Measurements from ENCODE around the gene EHMT1. TPM values are rescaled to one million over a fixed set of nuclear protein-coding genes. Genes with fewer than 3 reads are reported as not detected.

EHMT1 gene
- polyA plus RNA-seq, 1 of the 3 experiments (the other 2 are of a cell fraction) = 39.5 TPM

GRCh38 chr9:137717776-137718327 is 99.0 kb downstream of the EHMT1 start:
- DNase-seq = no peak
- Histone ChIP-seq H4K20me1 (ENCODE audit: insufficient read depth) (0 out of 2 replicates have a peak, but pooled peaks cover 6% of the 10 kb centered on the region), H3K9ac (no peak overlapping the region), H3K36me3 (replicated peaks in 1 of 2; ENCODE audit: control insufficient read depth in 1 of 2, insufficient read depth in 2 of 2, low read length in 1 of 2) (peaks cover 17 to 25% of the 10 kb centered on the region in 2 experiments), H3K9me2 (no peaks in the 10 kb centered on the region), H3K4me2 (no peak overlapping the region), H3K4me3 (ENCODE audit: low read depth in 2 of 2, low read length in 1 of 2) (no peak overlapping the region), H3F3A (replicated peaks; ENCODE audit: insufficient read depth) (peaks cover 5% of the 10 kb centered on the region), H2AFZ (ENCODE audit: low read depth) (no peak overlapping the region), H3K4me1 (ENCODE audit: control insufficient read depth in 1 of 2, insufficient read depth in 2 of 2, low read depth in 1 of 2, low read length in 1 of 2) (no peaks in the 10 kb centered on the region), H3K27ac (ENCODE audit: low read depth in 2 of 2, low read length in 1 of 2) (no peak overlapping the region), H3K27me3 (ENCODE audit: insufficient read depth) (no peaks in the 10 kb centered on the region), H3K79me2 (ENCODE audit: insufficient read depth) (peaks cover 42% of the 10 kb centered on the region), H3K9me3 (no peaks in the 10 kb centered on the region)
- WGBS (ENCODE audit: low lambda C conversion rate) = 96% methylated on average over 27 of the region's 28 CpGs
- CTCF ChIA-PET = no interaction called here
- POLR2A ChIA-PET = no interaction called here
- TF ChIP-seq SIN3A (IDR thresholded peaks at IDR 0.05; ENCODE audit: borderline replicate concordance, low read depth, low read length) (no peak), GABPA (IDR thresholded peaks at IDR 0.05; ENCODE audit: low read depth) (no peak), NRF1 (IDR thresholded peaks at IDR 0.05; ENCODE audit: low read depth, low read length) (no peak), CHD2 (IDR thresholded peaks at IDR 0.05; ENCODE audit: low read length, partially characterized antibody) (no peak), TEAD4 (IDR thresholded peaks at IDR 0.05; ENCODE audit: borderline replicate concordance, insufficient read depth) (no peak), RAD21 (IDR thresholded peaks at IDR 0.05; ENCODE audit: low read length) (no peak), FOXM1 (IDR thresholded peaks at IDR 0.05; ENCODE audit: low read depth) (no peak), GATA2 (CRISPR knock-in tag; IDR thresholded peaks at IDR 0.05) (no peak), JUND (IDR thresholded peaks at IDR 0.05) (no peak), USF2 (IDR thresholded peaks at IDR 0.05; ENCODE audit: borderline replicate concordance, low read depth, low read length) (no peak), SMC3 (IDR thresholded peaks at IDR 0.05; ENCODE audit: low read depth, low read length) (no peak), YY1 (IDR thresholded peaks at IDR 0.05; ENCODE audit: low read depth) (no peak), MXI1 (IDR thresholded peaks at IDR 0.05; ENCODE audit: low read depth, low read length) (no peak), RFX5 (IDR thresholded peaks at IDR 0.05; ENCODE audit: low read length) (no peak), FOXJ3 (CRISPR knock-in tag; IDR thresholded peaks at IDR 0.05) (no peak), RXRA (IDR thresholded peaks at IDR 0.05; ENCODE audit: borderline replicate concordance, low read depth) (no peak), USF1 (IDR thresholded peaks at IDR 0.05; ENCODE audit: borderline replicate concordance, low read depth) (no peak)
- TF ChIP-seq, protein P1, sequence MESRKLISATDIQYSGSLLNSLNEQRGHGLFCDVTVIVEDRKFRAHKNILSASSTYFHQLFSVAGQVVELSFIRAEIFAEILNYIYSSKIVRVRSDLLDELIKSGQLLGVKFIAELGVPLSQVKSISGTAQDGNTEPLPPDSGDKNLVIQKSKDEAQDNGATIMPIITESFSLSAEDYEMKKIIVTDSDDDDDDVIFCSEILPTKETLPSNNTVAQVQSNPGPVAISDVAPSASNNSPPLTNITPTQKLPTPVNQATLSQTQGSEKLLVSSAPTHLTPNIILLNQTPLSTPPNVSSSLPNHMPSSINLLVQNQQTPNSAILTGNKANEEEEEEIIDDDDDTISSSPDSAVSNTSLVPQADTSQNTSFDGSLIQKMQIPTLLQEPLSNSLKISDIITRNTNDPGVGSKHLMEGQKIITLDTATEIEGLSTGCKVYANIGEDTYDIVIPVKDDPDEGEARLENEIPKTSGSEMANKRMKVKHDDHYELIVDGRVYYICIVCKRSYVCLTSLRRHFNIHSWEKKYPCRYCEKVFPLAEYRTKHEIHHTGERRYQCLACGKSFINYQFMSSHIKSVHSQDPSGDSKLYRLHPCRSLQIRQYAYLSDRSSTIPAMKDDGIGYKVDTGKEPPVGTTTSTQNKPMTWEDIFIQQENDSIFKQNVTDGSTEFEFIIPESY (IDR thresholded peaks at IDR 0.05; ENCODE audit: borderline replicate concordance, low read depth) = no peak
- TF ChIP-seq, protein P2, sequence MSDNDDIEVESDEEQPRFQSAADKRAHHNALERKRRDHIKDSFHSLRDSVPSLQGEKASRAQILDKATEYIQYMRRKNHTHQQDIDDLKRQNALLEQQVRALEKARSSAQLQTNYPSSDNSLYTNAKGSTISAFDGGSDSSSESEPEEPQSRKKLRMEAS (IDR thresholded peaks at IDR 0.05; ENCODE audit: low read depth) = no peak
- TF ChIP-seq, protein P3, sequence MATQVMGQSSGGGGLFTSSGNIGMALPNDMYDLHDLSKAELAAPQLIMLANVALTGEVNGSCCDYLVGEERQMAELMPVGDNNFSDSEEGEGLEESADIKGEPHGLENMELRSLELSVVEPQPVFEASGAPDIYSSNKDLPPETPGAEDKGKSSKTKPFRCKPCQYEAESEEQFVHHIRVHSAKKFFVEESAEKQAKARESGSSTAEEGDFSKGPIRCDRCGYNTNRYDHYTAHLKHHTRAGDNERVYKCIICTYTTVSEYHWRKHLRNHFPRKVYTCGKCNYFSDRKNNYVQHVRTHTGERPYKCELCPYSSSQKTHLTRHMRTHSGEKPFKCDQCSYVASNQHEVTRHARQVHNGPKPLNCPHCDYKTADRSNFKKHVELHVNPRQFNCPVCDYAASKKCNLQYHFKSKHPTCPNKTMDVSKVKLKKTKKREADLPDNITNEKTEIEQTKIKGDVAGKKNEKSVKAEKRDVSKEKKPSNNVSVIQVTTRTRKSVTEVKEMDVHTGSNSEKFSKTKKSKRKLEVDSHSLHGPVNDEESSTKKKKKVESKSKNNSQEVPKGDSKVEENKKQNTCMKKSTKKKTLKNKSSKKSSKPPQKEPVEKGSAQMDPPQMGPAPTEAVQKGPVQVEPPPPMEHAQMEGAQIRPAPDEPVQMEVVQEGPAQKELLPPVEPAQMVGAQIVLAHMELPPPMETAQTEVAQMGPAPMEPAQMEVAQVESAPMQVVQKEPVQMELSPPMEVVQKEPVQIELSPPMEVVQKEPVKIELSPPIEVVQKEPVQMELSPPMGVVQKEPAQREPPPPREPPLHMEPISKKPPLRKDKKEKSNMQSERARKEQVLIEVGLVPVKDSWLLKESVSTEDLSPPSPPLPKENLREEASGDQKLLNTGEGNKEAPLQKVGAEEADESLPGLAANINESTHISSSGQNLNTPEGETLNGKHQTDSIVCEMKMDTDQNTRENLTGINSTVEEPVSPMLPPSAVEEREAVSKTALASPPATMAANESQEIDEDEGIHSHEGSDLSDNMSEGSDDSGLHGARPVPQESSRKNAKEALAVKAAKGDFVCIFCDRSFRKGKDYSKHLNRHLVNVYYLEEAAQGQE (IDR thresholded peaks at IDR 0.05; ENCODE audit: low read depth, low read length) = no peak
